VCaP (cell line): ENCODE data around the gene LEUTX.
A peak's percentile ranks its signal among the peaks of the same experiment; 100 is the strongest.

Experiments used
- H3K27ac ChIP-seq: fragments of 450-650 bp; 2 replicates; pipeline ENCODE4 v1.5.1; 2017
- TF ChIP-seq, protein P1 (sequence below): fragments of 450-650 bp; conservative IDR thresholded peaks from 2 replicates; pipeline ENCODE4 v1.5.1; 2017; ENCODE audit warnings: mild to moderate bottlenecking, moderate library complexity

The LEUTX gene, protein sequence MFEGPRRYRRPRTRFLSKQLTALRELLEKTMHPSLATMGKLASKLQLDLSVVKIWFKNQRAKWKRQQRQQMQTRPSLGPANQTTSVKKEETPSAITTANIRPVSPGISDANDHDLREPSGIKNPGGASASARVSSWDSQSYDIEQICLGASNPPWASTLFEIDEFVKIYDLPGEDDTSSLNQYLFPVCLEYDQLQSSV

DNA sequence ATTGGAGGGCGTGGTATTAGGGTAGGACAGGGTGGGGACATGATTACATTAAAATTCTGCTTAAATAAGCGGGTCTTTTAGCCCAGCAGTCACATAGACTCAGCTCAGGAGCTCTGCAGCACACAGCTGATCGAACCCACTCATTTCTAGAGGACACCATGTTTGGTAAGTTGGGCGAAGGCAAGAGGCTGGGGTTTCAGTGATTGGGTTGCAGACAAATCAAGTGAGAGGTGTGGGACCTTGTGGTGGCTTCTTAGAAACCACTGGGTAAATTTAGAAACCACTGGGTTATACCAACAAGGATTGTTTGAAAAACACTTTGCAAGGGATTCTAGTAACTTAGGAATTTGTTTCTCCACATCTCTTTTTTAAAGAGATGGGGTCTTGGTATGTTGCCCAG lies at the start of gene LEUTX:
LEUTX (plus strand) TSS at position 92 of the 400 bp plus-strand sequence; CDS start at position 159, 67 bp downstream.
- TF ChIP-seq, protein P1, sequence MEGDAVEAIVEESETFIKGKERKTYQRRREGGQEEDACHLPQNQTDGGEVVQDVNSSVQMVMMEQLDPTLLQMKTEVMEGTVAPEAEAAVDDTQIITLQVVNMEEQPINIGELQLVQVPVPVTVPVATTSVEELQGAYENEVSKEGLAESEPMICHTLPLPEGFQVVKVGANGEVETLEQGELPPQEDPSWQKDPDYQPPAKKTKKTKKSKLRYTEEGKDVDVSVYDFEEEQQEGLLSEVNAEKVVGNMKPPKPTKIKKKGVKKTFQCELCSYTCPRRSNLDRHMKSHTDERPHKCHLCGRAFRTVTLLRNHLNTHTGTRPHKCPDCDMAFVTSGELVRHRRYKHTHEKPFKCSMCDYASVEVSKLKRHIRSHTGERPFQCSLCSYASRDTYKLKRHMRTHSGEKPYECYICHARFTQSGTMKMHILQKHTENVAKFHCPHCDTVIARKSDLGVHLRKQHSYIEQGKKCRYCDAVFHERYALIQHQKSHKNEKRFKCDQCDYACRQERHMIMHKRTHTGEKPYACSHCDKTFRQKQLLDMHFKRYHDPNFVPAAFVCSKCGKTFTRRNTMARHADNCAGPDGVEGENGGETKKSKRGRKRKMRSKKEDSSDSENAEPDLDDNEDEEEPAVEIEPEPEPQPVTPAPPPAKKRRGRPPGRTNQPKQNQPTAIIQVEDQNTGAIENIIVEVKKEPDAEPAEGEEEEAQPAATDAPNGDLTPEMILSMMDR, result no peak
- no peak within 1 kb of the TSS for H3K27ac ChIP-seq

DNA sequence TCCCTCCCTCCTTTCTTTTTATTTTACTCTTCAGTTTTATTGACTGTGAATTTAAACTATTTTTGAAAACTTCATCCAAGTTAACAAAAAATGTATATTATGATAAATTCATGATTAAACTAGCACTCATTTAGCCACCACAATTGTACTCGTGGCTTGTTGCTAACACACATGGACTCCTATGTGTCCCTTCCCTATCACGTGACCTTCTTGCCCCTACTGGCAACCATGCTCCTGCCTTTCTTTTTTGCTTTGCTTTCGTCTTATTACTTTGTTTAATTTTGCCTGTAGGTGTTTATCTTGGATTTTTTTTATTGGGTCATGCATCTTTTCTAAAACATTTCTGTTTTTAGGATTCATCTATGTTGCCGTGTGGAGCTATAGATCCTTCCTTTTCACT lies 49.1 kb upstream of the LEUTX start:
- TF ChIP-seq, protein P1, result no peak
- peak overlapping the region; percentile 63 for H3K27ac ChIP-seq

DNA sequence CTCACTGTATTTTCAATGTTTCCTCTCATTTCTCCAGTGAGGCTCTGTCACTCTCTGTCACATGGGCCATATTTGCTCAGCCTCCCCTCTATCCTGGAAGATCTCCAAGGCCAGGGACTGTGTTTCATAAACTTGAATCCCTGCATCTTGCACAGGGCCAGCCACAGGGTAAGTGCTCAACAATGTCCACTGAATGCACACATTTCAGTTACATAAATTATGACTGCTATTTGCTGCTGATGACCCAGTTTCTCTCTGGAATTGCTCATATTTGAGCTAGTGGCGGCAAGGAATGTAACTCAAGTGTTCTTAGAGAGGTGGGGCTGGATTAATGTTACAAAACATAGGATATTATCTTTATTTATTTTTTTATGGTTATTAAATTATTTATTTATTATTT lies 47.0 kb upstream of the LEUTX start:
- TF ChIP-seq, protein P1, result no peak
- H3K27ac ChIP-seq, result peak overlapping the region; percentile 63

DNA sequence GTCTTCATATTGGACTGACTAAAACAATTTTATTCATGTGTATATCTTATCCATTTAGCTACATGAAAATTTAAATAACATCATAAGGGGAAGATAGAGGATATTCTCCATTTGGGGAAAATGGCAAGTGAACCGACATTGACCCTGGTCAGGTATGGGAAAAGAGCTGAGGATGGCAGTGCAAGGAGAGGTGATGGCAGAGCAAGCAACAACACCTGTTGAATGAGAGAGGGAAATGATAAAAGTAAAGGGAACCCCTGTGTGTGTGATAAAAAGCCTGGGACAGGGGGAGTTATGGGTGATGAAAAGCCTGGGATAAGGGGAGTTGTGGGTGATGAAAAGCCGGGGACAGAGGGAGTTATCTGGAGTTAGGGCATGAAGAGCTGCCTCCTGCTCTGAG lies 44.8 kb upstream of the LEUTX start:
- TF ChIP-seq, protein P1, result no peak
- no peak overlapping the region for H3K27ac ChIP-seq

DNA sequence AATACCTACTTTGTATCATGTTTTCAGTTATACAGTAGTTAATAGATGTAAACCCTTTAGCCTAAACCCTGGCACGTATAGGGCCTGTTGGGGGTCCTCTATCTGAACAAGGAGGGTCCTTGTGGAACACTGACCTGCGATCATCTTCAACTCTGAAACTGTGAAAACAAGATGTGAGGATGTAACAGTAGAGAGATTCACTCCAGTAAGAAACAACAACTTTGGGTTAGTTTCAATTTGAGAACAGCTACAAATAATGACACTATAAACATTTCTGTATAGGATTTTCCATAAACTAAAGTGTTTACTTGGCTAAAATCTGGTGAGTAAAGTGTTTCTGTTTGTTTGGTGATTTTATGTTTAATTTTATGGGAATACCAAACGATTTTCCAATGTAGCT lies 43.0 kb upstream of the LEUTX start:
- no peak overlapping the region for H3K27ac ChIP-seq
- TF ChIP-seq, protein P1, result no peak

DNA sequence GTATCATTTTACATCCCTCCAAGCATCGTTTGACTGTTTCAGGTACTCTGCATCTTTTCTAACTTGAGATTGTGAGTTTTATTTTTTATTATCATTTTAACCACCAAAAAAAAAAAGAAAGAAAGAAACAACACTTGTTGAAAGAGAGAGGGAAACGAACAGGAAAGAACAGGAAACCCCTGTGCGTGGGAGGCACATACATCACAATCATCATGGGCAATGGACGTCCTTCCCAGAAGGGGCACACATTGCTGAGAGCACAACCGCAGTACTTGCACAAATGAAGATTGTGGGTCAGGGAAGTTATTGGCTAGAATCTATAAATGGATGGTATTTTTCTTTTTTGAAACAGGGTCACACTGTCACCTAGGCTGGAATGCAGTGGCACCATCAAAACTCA lies 42.6 kb upstream of the LEUTX start:
- TF ChIP-seq, protein P1, result no peak
- no peak overlapping the region for H3K27ac ChIP-seq

DNA sequence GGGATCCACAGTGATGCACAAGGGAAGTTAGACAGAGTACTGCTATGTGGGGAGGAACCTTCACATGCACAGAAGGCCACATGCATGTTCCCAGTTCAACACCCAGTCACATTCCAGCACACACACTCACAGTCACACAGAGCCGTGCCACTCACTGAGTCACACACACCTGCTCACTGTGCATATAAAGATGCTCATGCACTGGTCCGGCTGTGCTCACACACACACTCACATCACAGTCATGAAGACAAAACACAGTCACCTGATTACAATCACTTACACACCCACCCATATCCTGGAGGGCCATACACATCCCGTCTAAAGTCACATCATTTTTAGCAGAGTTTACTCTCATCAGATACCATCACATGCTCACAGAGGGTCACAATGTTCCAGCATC lies 41.3 kb upstream of the LEUTX start:
- TF ChIP-seq, protein P1, result no peak
- no peak overlapping the region for H3K27ac ChIP-seq
